Activated CD4-positive, alpha-beta memory T cell treated with anti-CD3 and anti-CD28 coated beads for 36 hours (primary cell): ENCODE measurements around the gene CABP1. TPM values are rescaled to one million over a fixed set of nuclear protein-coding genes. Genes with fewer than 3 reads are reported as not detected.

Experiments used
- CTCF ChIA-PET: fragments of 350-600 bp; sonication (Branson Sonifier 250); formaldehyde crosslinking; loops from one replicate; lab custom pipeline; 2021; ENCODE audit warnings: antibody characterized with exemption, inconsistent platforms; lab: Charles Lee
- POLR2A ChIA-PET: fragments of 350-600 bp; sonication (Branson Sonifier 250); formaldehyde crosslinking; loops from one replicate; lab custom pipeline; 2021; ENCODE audit warnings: antibody characterized with exemption; lab: Charles Lee
- DNase-seq: peaks from one replicate; pipeline ENCODE4 v3.0.0-alpha.2; 2020
- H3K27ac Mint-ChIP-seq: one replicate; pipeline ENCODE4 v1.8.0; 2021; ENCODE audit warnings: mixed read lengths
- H3K27me3 Mint-ChIP-seq: one replicate; pipeline ENCODE4 v1.8.0; 2021; ENCODE audit warnings: mixed read lengths
- H3K36me3 Mint-ChIP-seq: one replicate; pipeline ENCODE4 v1.8.0; 2021; ENCODE audit warnings: mixed read lengths
- H3K4me1 Mint-ChIP-seq: one replicate; pipeline ENCODE4 v1.8.0; 2021; ENCODE audit warnings: low read depth, mixed read lengths
- H3K4me3 Mint-ChIP-seq: one replicate; pipeline ENCODE4 v1.8.0; 2021; ENCODE audit warnings: mild to moderate bottlenecking, mixed read lengths
- H3K9me3 Mint-ChIP-seq: one replicate; pipeline ENCODE4 v1.8.0; 2021; ENCODE audit warnings: mixed read lengths
- intact Hi-C: fragments of 100-400 bp; cut with micrococcal nuclease; formaldehyde crosslinking; loops from one replicate; pipeline ENCODE4 v1.15.1; 2023
- total RNA-seq, 2 experiments: library from RNA; stranded (reverse); gene quantifications; one replicate each; pipeline ENCODE4 v1.2.3, GENCODE V29; 2021

The CABP1 gene
- total RNA-seq, 2 experiments from 2014 or later, result 0.24 to 0.29 TPM

DNA sequence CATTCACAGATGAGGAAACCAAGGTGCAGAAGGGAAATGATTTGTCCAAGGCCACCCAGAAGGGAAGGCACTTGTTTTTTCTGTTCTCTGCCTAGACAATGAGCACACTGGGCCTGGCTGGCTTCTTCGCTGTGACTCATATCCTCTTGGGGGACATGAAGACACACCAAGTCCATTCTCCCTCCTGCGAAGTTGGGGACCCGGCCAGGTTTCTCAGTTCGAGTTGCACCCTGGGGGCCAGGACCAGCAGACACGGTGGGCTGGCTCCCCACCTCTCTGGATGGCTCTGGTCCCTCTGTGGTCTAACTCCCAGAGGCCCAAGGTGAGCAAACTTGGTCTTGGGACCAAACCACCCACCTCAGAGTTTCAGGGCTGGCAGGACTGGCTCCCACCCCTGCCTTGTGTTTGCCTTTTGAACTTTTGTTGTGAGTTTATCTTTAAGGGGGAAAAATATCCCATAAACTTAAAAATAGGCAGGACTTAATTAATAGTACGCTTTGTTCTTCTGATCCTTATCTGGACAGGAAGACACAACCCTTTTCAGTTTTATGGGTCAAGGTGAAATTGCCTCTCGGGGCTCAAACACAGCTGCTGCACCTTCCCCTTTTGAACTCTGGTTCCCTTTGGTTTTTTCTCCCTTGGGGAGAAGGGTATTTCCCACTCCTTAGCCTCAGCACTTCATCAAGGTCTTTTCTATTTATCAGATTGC is 37.5 kb downstream of the CABP1 start:
- peaks cover 1% of the 10 kb centered on the region for H3K27me3 Mint-ChIP-seq
- no peaks in the 10 kb centered on the region for H3K36me3 Mint-ChIP-seq
- no peak overlapping the region for H3K4me3 Mint-ChIP-seq
- POLR2A ChIA-PET, result interaction anchor here (0.5 to 1.0 kb wide), 3 partner anchors 8 to 234 kb away, joined by 3 read pairs; no protein-coding TSS in a partner anchor
- DNase-seq, result peak; percentile 56
- H3K9me3 Mint-ChIP-seq, result no peaks in the 10 kb centered on the region
- intact Hi-C loops, result no loop called here
- peaks cover 14% of the 10 kb centered on the region for H3K4me1 Mint-ChIP-seq
- H3K27ac Mint-ChIP-seq, result peak overlapping the region; percentile 60
- CTCF ChIA-PET, result interaction anchor here (0.6 to 6.4 kb wide), 2 partner anchors 30 to 226 kb away, joined by 3 to 47 read pairs; partner anchors contain the start of gene SPPL3

DNA sequence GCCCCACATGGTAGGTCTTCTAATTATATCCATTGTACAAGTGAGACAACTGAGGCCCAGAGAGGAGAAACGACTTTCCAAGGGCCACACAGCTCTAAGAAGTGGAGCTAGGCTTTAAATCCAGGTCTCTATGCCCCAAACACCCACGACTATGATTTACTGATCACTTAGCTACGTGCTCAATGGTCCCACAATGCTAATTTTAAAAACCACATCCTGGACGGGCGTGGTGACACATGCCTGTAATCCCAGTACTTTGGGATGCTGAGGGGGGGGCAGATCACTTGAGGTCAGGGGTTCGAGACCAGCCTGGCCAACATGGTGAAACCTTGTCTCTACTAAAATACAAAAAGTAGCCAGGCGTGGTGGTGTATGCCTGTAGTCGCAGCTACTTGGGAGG is 38.1 kb downstream of the CABP1 start:
- intact Hi-C loops, result no loop called here
- peaks cover 14% of the 10 kb centered on the region for H3K4me1 Mint-ChIP-seq
- H3K27ac Mint-ChIP-seq, result no peak overlapping the region
- no peak overlapping the region for H3K4me3 Mint-ChIP-seq
- H3K36me3 Mint-ChIP-seq, result no peaks in the 10 kb centered on the region
- peak; percentile 50 for DNase-seq
- ChIA-PET CTCF (interaction anchor here (6.4 kb wide), 1 partner anchor 30 kb away, joined by 47 read pairs; no protein-coding TSS in a partner anchor), POLR2A (interaction anchor here (1.0 kb wide), 1 partner anchor 10 kb away, joined by 3 read pairs; no protein-coding TSS in a partner anchor)
- no peaks in the 10 kb centered on the region for H3K9me3 Mint-ChIP-seq
- peaks cover 1% of the 10 kb centered on the region for H3K27me3 Mint-ChIP-seq

DNA sequence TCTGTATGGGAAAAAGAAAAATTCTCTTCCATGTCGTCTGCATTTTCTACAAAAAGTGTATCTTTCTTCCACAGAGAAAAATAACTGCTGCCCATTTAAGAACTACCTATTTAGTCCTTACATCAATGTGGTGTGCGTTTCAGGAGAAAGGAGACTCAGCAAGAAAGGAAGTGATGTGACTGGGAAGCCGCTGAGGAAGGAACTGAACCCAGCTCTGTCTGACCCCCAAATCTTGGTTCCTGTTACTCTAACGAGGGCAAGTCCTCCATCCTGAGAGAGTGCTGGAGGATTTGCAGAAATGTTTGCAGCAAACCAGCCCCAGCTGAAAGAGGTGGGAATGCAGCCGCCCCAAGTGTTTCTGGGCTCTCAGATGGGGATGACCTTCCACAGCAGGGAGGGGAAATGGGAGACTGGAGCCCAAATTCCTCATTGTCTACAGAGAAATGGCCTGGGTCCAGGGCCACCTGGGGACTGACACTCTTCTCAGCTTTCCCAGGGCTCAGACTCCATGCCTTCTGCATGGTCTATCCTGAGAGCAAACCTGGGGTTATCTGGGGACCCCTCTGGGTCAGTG is 39.8 kb downstream of the CABP1 start:
- POLR2A ChIA-PET, result no interaction called here
- CTCF ChIA-PET, result interaction anchor here (1.2 kb wide), 1 partner anchor 31 kb away, joined by 5 read pairs; no protein-coding TSS in a partner anchor
- intact Hi-C loops, result loop anchor here (10.0 kb wide), 2 partner anchors 385 to 535 kb away; partner anchors contain the start of genes P2RX4, RNU4-1 and RNU4-2
- no peak overlapping the region for H3K4me3 Mint-ChIP-seq
- DNase-seq, result no peak
- no peaks in the 10 kb centered on the region for H3K27me3 Mint-ChIP-seq
- H3K27ac Mint-ChIP-seq, result no peak overlapping the region
- no peaks in the 10 kb centered on the region for H3K9me3 Mint-ChIP-seq
- H3K36me3 Mint-ChIP-seq, result no peaks in the 10 kb centered on the region
- H3K4me1 Mint-ChIP-seq, result peaks cover 21% of the 10 kb centered on the region

DNA sequence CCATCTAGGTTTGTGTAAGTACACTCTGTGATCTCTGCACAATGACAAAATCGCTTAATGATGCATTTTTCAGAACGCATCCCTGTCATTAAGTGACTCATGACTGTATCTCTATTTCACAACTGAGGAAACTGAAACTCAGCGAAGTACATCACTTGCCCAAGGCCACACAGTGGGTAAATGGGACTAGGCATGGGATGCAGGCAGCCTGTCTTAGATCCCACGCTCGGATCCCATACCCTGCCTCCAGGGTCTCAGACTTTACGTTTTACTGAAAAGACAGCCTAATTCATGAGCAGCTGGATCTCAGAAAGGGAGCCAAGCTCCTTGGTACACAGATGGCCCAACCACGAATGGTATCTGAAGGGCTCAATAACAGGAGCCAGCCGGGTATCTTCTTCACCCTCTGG is 44.1 kb downstream of the CABP1 start:
- no peaks in the 10 kb centered on the region for H3K9me3 Mint-ChIP-seq
- H3K4me1 Mint-ChIP-seq, result peaks cover 30% of the 10 kb centered on the region
- no peak overlapping the region for H3K4me3 Mint-ChIP-seq
- ChIA-PET CTCF (no interaction called here), POLR2A (interaction anchor here (0.6 kb wide), 1 partner anchor 351 kb away, joined by 5 read pairs; no protein-coding TSS in a partner anchor)
- peaks cover 3% of the 10 kb centered on the region for H3K36me3 Mint-ChIP-seq
- H3K27ac Mint-ChIP-seq, result peak overlapping the region; percentile 51
- DNase-seq, result peak; percentile 48
- intact Hi-C loops, result loop anchor here (1.0 to 10.0 kb wide), 3 partner anchors 352 to 530 kb away; partner anchors contain the start of genes P2RX4, RNU4-1 and RNU4-2
- H3K27me3 Mint-ChIP-seq, result no peaks in the 10 kb centered on the region

DNA sequence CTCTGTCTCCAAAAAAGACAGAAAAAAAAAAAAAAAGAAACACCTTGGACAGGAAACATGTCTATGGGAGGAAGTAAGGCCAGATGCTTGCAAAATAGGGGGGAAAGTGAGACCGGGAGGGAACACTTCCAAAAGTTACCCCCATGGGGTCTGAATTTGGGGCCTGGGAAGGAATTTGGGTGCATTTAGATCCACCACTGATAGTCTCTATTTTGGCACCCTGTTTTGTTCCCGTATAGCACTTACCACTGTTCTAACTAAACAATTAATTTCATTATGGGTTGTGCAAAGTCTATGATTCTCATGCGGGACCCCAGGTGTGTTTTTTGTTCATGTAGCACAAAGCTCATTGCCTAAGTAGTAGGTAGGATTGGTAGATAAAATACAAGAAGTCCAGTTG is 45.1 kb downstream of the CABP1 start:
- intact Hi-C loops, result loop anchor here (5.0 to 10.0 kb wide), 6 partner anchors 42 to 529 kb away; partner anchors contain the start of genes ACADS, P2RX4, RNU4-1 and RNU4-2
- peaks cover 39% of the 10 kb centered on the region for H3K4me1 Mint-ChIP-seq
- H3K36me3 Mint-ChIP-seq, result peaks cover 3% of the 10 kb centered on the region
- POLR2A ChIA-PET, result interaction anchor here (0.6 to 2.4 kb wide), 5 partner anchors 8 to 350 kb away, joined by 3 to 15 read pairs (median 3); partner anchors contain the start of gene UNC119B
- no peak overlapping the region for H3K4me3 Mint-ChIP-seq
- no peaks in the 10 kb centered on the region for H3K9me3 Mint-ChIP-seq
- no peak for DNase-seq
- H3K27ac Mint-ChIP-seq, result no peak overlapping the region
- no peaks in the 10 kb centered on the region for H3K27me3 Mint-ChIP-seq
- CTCF ChIA-PET, result interaction anchor here (0.7 to 7.1 kb wide), 2 partner anchors 38 to 274 kb away, joined by 3 to 44 read pairs; no protein-coding TSS in a partner anchor

DNA sequence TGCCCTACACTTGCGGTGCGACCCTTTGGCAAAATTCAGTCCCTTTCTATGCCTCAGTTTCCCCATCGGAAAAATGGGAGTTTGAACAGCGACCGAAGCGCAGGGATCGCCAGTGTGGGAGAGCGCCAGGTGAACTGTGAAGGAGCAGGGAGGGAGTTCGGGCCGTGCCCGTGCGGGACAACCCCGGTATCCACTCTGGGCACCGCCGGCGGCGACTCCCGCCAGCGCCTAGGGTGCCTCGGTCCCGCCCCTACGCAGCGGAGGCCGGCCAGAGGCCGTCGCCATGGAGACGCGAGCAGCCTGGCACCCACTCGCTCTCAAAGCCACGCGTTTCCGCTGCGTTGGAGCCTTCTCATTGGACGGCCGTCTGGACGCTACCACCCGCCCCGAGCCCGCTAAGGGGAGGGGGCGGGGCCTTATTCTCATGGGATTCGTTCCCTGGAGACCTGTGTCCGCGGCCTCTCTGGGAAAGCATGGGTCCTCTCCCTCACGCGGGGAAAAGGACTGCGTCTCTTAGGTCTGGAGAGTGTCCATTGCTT is 45.8 kb downstream of the CABP1 start:
- peak overlapping the region; percentile 81 for H3K4me3 Mint-ChIP-seq
- peaks cover 3% of the 10 kb centered on the region for H3K36me3 Mint-ChIP-seq
- no peaks in the 10 kb centered on the region for H3K9me3 Mint-ChIP-seq
- POLR2A ChIA-PET, result interaction anchor here (0.9 to 2.4 kb wide), 3 partner anchors 24 to 105 kb away, joined by 3 to 15 read pairs (median 4); partner anchors contain the start of genes CABP1, POP5 and UNC119B
- CTCF ChIA-PET, result interaction anchor here (0.7 to 7.1 kb wide), 3 partner anchors 21 to 104 kb away, joined by 3 to 44 read pairs (median 10); partner anchors contain the start of gene POP5
- peaks cover 46% of the 10 kb centered on the region for H3K4me1 Mint-ChIP-seq
- H3K27me3 Mint-ChIP-seq, result no peaks in the 10 kb centered on the region
- peak; percentile 98 for DNase-seq
- intact Hi-C loops, result loop anchor here (1.0 to 10.0 kb wide), 14 partner anchors 25 to 715 kb away; partner anchors contain the start of genes ACADS, COX6A1, P2RX4 and POP5
- peak overlapping the region; percentile 91 for H3K27ac Mint-ChIP-seq

DNA sequence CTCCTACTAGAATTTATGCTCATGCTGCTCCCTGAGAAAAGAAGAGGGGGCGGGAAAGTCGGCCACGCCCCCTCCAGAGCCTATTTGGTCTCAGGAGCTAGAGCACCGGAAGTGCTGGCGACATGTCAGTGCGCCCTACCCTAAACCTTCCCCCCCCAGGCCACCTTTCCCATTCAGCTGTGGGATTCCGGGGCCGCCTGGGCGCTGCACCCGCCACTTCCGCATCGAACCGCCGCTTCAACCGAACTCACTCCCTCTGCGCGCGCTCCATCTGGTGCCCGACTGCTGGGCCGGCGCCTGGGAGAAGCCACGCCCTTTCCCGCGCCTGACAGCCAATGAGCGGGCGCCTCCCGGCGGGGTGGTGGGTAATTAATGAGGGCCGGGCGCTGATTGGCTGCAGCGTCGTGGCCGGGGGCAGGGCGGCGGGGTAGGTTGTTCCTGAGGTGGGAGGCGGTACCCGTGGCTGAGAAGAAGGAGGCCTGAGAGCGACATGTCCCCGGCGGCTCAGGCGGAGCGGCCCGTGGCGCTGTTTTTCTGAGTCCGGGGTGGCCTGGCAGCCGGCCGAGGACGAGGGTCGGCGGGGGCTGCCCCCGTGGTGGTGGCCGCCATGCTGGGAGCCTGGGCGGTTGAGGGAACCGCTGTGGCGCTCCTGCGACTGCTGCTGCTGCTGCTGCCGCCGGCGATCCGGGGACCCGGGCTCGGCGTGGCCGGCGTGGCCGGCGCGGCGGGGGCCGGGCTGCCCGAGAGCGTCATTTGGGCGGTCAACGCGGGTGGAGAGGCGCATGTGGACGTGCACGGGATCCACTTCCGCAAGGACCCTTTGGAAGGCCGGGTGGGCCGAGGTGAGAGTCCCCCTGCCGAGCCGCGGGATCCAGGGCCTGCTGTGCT is 46.5 kb downstream of the CABP1 start, which contains the start of gene MLEC:
Gene MLEC (plus strand): TSS at position 460 of the 888 bp plus-strand sequence. CDS start 148 bp downstream, at position 608.
- peaks cover 50% of the 10 kb centered on the region for H3K4me1 Mint-ChIP-seq
- H3K36me3 Mint-ChIP-seq, result peaks cover 3% of the 10 kb centered on the region
- peak within 1 kb of the TSS; percentile 91 for H3K27ac Mint-ChIP-seq
- no peaks in the 10 kb centered on the region for H3K9me3 Mint-ChIP-seq
- ChIA-PET CTCF (interaction anchor here (0.6 to 7.1 kb wide), 5 partner anchors 20 to 385 kb away, joined by 3 to 44 read pairs (median 10); partner anchors contain the start of genes POP5 and SIRT4), POLR2A (interaction anchor here (0.9 to 2.4 kb wide), 3 partner anchors 23 to 105 kb away, joined by 3 to 15 read pairs (median 4); partner anchors contain the start of genes CABP1, POP5 and UNC119B)
- H3K27me3 Mint-ChIP-seq, result no peaks in the 10 kb centered on the region
- intact Hi-C loops, result loop anchor here (1.0 to 10.0 kb wide), 14 partner anchors 24 to 714 kb away; partner anchors contain the start of genes ACADS, COX6A1, P2RX4 and POP5
- peak within 1 kb of the TSS; percentile 90 for H3K4me3 Mint-ChIP-seq
- peak; percentile 99 for DNase-seq

DNA sequence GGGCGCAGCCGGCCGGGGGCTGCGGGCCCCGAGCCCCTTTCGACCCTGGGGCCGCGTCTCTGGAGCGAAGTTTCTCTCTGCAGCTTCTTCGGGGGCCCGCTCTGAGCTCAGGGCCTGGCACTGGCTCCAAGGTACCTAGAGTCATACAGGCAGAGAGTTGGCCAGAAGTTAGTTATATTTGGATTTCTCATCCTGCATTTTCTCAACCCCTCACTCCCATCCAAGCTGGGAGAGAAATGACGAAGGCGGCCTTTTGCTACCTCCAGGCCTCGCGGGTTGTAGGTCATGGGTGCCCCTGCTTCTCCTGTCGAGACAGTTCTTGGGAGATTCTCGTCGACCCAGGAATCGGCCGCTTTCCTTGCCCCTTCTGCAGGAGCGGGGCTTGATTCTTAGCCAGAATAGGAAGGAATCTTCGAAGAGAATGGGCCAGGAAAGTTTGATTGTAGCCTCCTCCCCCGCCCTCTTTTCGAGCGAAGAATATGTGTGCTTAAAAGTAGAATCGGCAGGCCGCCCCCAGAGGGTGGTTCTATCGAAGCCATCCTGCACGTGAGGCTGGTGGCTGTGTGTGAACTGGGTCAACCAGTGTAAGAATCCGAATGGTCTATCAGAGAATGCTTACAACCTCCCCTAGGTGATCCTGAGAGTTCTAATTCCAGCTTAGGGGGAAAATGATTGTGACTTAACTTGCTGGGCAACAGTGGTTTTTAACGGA is 47.3 kb downstream of the CABP1 start:
- POLR2A ChIA-PET, result interaction anchor here (1.4 to 2.4 kb wide), 3 partner anchors 9 to 106 kb away, joined by 3 to 15 read pairs (median 4); partner anchors contain the start of genes POP5 and UNC119B
- Mint-ChIP-seq H3K27ac (peak overlapping the region; percentile 42), H3K27me3 (no peaks in the 10 kb centered on the region), H3K9me3 (no peaks in the 10 kb centered on the region), H3K4me1 (peaks cover 57% of the 10 kb centered on the region), H3K4me3 (peak overlapping the region; percentile 90), H3K36me3 (peaks cover 3% of the 10 kb centered on the region)
- DNase-seq, result peak; percentile 60
- intact Hi-C loops, result loop anchor here (2.0 to 10.0 kb wide), 11 partner anchors 40 to 713 kb away; partner anchors contain the start of genes ACADS, COX6A1, P2RX4 and RNF10
- CTCF ChIA-PET, result interaction anchor here (1.3 to 7.1 kb wide), 3 partner anchors 24 to 105 kb away, joined by 3 to 44 read pairs (median 11); no protein-coding TSS in a partner anchor

DNA sequence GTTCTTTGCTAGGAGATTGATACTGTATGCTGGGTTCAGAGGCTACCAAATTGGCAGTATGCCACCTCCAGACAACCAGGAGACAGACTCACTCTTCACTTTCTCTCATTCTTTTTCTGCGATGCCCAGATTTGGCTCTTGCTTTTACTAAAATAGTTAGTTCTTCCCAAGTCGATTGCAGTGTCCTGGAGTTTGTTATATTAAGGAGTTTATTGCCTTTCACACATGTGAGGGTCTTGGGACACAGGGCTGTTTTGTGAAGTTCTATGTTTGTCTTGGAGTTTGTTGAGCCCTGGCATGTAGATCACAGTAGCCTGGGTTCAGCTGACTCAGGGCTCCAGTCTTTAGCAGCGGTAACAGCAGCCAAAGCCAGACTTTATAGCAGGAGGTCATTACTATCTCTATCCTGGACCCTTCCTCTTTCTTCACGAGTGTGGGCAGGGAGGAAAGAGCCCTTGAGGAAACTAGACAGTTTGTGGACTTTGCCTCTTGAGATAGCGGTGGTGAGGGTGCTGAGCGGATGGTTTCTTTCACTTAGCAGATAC is 48.2 kb downstream of the CABP1 start:
- Mint-ChIP-seq H3K4me3 (peak overlapping the region; percentile 90), H3K27me3 (no peaks in the 10 kb centered on the region), H3K9me3 (no peaks in the 10 kb centered on the region), H3K4me1 (peaks cover 60% of the 10 kb centered on the region), H3K27ac (no peak overlapping the region), H3K36me3 (peaks cover 5% of the 10 kb centered on the region)
- ChIA-PET CTCF (interaction anchor here (1.3 to 7.1 kb wide), 4 partner anchors 23 to 283 kb away, joined by 3 to 44 read pairs (median 8); no protein-coding TSS in a partner anchor), POLR2A (interaction anchor here (1.4 kb wide), 1 partner anchor 10 kb away, joined by 3 read pairs; no protein-coding TSS in a partner anchor)
- intact Hi-C loops, result loop anchor here (5.0 to 10.0 kb wide), 6 partner anchors 39 to 526 kb away; partner anchors contain the start of genes ACADS, P2RX4, RNU4-1 and RNU4-2
- no peak for DNase-seq
